ENCODE measurements around the gene SDK2. TPM values are rescaled to one million over a fixed set of nuclear protein-coding genes. Genes with fewer than 3 reads are reported as not detected.

SDK2 gene
- polyA plus RNA-seq, 1 of the 3 experiments (the other 2 are of a cell fraction) = 0.02 TPM

DNA sequence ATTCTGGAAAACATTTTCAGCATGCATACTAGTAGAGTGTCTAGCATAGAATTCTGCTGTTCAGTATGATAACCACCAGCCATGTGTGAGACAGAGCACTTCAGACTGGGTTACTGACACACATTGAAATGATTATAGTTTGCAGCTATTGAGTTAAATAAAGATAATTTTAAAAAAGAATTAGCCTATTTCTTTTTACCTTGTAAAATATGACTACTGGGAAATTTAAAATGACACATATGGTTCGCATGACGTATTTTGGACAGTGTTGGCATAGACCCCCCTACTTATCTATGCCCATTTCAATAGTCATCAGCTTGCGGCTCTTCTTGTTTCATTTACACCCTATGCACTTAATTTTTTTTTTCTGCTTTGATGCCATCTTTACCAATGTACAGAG lies 4.7 kb upstream of the SDK2 start:
- H3K27ac ChIP-seq (ENCODE audit: low read depth in 2 of 2, low read length in 1 of 2) = no peak overlapping the region
- peak; percentile 89 for TF ChIP-seq RCOR1 (IDR thresholded peaks at IDR 0.05; ENCODE audit: low read length)
- no peak for TF ChIP-seq TCF12 (IDR thresholded peaks at IDR 0.05)
- TF ChIP-seq CHD2 (IDR thresholded peaks at IDR 0.05; ENCODE audit: low read length, partially characterized antibody) = peak; percentile 60
- 0 out of 2 replicates have a peak, but pooled peaks have one; percentile 7 for TF ChIP-seq GATA2 (CRISPR knock-in tag; IDR thresholded peaks at IDR 0.05)
- TF ChIP-seq, protein P1, sequence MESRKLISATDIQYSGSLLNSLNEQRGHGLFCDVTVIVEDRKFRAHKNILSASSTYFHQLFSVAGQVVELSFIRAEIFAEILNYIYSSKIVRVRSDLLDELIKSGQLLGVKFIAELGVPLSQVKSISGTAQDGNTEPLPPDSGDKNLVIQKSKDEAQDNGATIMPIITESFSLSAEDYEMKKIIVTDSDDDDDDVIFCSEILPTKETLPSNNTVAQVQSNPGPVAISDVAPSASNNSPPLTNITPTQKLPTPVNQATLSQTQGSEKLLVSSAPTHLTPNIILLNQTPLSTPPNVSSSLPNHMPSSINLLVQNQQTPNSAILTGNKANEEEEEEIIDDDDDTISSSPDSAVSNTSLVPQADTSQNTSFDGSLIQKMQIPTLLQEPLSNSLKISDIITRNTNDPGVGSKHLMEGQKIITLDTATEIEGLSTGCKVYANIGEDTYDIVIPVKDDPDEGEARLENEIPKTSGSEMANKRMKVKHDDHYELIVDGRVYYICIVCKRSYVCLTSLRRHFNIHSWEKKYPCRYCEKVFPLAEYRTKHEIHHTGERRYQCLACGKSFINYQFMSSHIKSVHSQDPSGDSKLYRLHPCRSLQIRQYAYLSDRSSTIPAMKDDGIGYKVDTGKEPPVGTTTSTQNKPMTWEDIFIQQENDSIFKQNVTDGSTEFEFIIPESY (IDR thresholded peaks at IDR 0.05; ENCODE audit: borderline replicate concordance, low read depth) = no peak
- no peak for TF ChIP-seq POLR2AphosphoS5 (IDR thresholded peaks at IDR 0.05; ENCODE audit: low read depth, low read length)
- no peak for TF ChIP-seq JUND (IDR thresholded peaks at IDR 0.05)
- peak in 1 of 2 experiments; percentile 59; a peak in 2 of 4 replicates for TF ChIP-seq EP300 (IDR thresholded peaks at IDR 0.05; ENCODE audit: borderline replicate concordance in 1 of 2, low read depth in 1 of 2, low read length in 1 of 2)
- CTCF ChIA-PET = interaction anchor here (0.6 to 9.8 kb wide), 20 partner anchors 10 to 531 kb away, joined by 3 to 118 read pairs (median 4); no protein-coding TSS in a partner anchor
- DNase-seq = peak; percentile 69
- no peaks in the 10 kb centered on the region for H3K36me3 ChIP-seq (replicated peaks in 1 of 2; ENCODE audit: control insufficient read depth in 1 of 2, insufficient read depth in 2 of 2, low read length in 1 of 2)
- peaks cover 22% of the 10 kb centered on the region for H3K27me3 ChIP-seq (ENCODE audit: insufficient read depth)
- no peak overlapping the region for H3K4me3 ChIP-seq (ENCODE audit: low read depth in 2 of 2, low read length in 1 of 2)
- H4K20me1 ChIP-seq (ENCODE audit: insufficient read depth) = no peaks in the 10 kb centered on the region
- H3K4me2 ChIP-seq = no peak overlapping the region
- H3K4me1 ChIP-seq (ENCODE audit: control insufficient read depth in 1 of 2, insufficient read depth in 2 of 2, low read depth in 1 of 2, low read length in 1 of 2) = peaks cover 0 to 7% of the 10 kb centered on the region in 2 experiments; a peak in 2 of 4 replicates
- H3K79me2 ChIP-seq (ENCODE audit: insufficient read depth) = no peaks in the 10 kb centered on the region
- H2AFZ ChIP-seq (ENCODE audit: low read depth) = no peak overlapping the region
- H3K9ac ChIP-seq = no peak overlapping the region
- H3K9me2 ChIP-seq = no peaks in the 10 kb centered on the region
- H3F3A ChIP-seq (replicated peaks; ENCODE audit: insufficient read depth) = no peaks in the 10 kb centered on the region
- POLR2A ChIA-PET = interaction anchor here (0.7 kb wide), 1 partner anchor 196 kb away, joined by 3 read pairs; no protein-coding TSS in a partner anchor
- 41% methylated on average over 3 of the region's 3 CpGs for WGBS (ENCODE audit: low lambda C conversion rate)
- H3K9me3 ChIP-seq = no peaks in the 10 kb centered on the region; the same call in 1 of the 2 replicates

DNA sequence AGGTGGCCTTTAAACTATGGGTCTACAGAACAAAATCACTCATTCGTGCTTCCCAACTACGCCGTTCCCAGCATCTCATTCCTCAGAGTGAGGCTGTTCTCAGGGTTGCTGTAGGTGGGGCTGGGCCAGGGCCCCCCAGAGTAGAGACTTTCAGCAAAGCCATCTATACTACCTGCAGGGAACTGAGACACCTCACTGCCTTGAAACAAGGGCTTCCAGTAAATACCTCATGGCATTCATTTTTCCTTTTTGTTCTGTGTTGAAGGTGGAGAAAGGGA lies 4.2 kb upstream of the SDK2 start:
- H3K9me3 ChIP-seq = no peaks in the 10 kb centered on the region
- no peaks in the 10 kb centered on the region for H3K36me3 ChIP-seq (replicated peaks in 1 of 2; ENCODE audit: control insufficient read depth in 1 of 2, insufficient read depth in 2 of 2, low read length in 1 of 2)
- ChIA-PET POLR2A (interaction anchor here (0.7 kb wide), 1 partner anchor 195 kb away, joined by 3 read pairs; no protein-coding TSS in a partner anchor), CTCF (interaction anchor here (0.6 to 9.8 kb wide), 12 partner anchors 49 to 551 kb away, joined by 3 to 118 read pairs (median 8); no protein-coding TSS in a partner anchor)
- no peak for DNase-seq
- H3K27ac ChIP-seq (ENCODE audit: low read depth in 2 of 2, low read length in 1 of 2) = no peak overlapping the region
- H3K4me2 ChIP-seq = no peak overlapping the region
- H3K9ac ChIP-seq = no peak overlapping the region
- H3K4me3 ChIP-seq (ENCODE audit: low read depth in 2 of 2, low read length in 1 of 2) = no peak overlapping the region
- H4K20me1 ChIP-seq (ENCODE audit: insufficient read depth) = no peaks in the 10 kb centered on the region
- H3K4me1 ChIP-seq (ENCODE audit: control insufficient read depth in 1 of 2, insufficient read depth in 2 of 2, low read depth in 1 of 2, low read length in 1 of 2) = peaks cover 0 to 8% of the 10 kb centered on the region in 2 experiments; a peak in 2 of 4 replicates
- no peak overlapping the region for H2AFZ ChIP-seq (ENCODE audit: low read depth)
- TF ChIP-seq MEF2A (IDR thresholded peaks at IDR 0.05; ENCODE audit: borderline replicate concordance, low read depth) = no peak
- no peak for TF ChIP-seq EP300 (IDR thresholded peaks at IDR 0.05; ENCODE audit: borderline replicate concordance in 1 of 2, low read depth in 1 of 2, low read length in 1 of 2)
- TF ChIP-seq YY1 (IDR thresholded peaks at IDR 0.05; ENCODE audit: low read depth) = no peak
- TF ChIP-seq JUND (IDR thresholded peaks at IDR 0.05) = no peak
- H3K79me2 ChIP-seq (ENCODE audit: insufficient read depth) = no peaks in the 10 kb centered on the region
- WGBS (ENCODE audit: low lambda C conversion rate) = 22% methylated on average over 3 of the region's 3 CpGs
- no peaks in the 10 kb centered on the region for H3F3A ChIP-seq (replicated peaks; ENCODE audit: insufficient read depth)
- no peaks in the 10 kb centered on the region for H3K9me2 ChIP-seq
- peaks cover 27% of the 10 kb centered on the region for H3K27me3 ChIP-seq (ENCODE audit: insufficient read depth)
